ENCODE results near the gene LSAMP. TPM values are rescaled to one million over a fixed set of nuclear protein-coding genes. Genes with fewer than 3 reads are reported as not detected.

LSAMP gene
- total RNA-seq, 1 donor from 2014 or later = 30.1 TPM

GRCh38 chr3:115828401-115828800, 616.9 kb downstream of the LSAMP start:
- DNase-seq (ENCODE audit: low spot score in 2 of 2, unreplicated experiment in 2 of 2) = no peak
- Mint-ChIP-seq H3K27ac (no peak overlapping the region), H3K4me1 (peaks cover 12% of the 10 kb centered on the region), H3K4me3 (no peak overlapping the region), H3K36me3 (no peaks in the 10 kb centered on the region), H3K27me3 (ENCODE audit: low read depth) (no peaks in the 10 kb centered on the region), H3K9me3 (no peaks in the 10 kb centered on the region)
- TF ChIP-seq CTCF (IDR thresholded peaks at IDR 0.05; ENCODE audit: unreplicated experiment) = no peak

GRCh38 chr3:115827495-115827894, 617.8 kb downstream of the LSAMP start:
- H3K4me3 Mint-ChIP-seq = no peak overlapping the region
- peaks cover 7% of the 10 kb centered on the region for H3K4me1 Mint-ChIP-seq
- no peak overlapping the region for H3K27ac Mint-ChIP-seq
- H3K27me3 Mint-ChIP-seq (ENCODE audit: low read depth) = no peaks in the 10 kb centered on the region
- no peak for DNase-seq (ENCODE audit: low spot score in 2 of 2, unreplicated experiment in 2 of 2)
- no peak for TF ChIP-seq CTCF (IDR thresholded peaks at IDR 0.05; ENCODE audit: unreplicated experiment)
- no peaks in the 10 kb centered on the region for H3K36me3 Mint-ChIP-seq
- no peaks in the 10 kb centered on the region for H3K9me3 Mint-ChIP-seq

- Mint-ChIP-seq H3K4me3 (no peak overlapping the region), H3K9me3 (no peaks in the 10 kb centered on the region), H3K4me1 (peaks cover 7% of the 10 kb centered on the region), H3K36me3 (no peaks in the 10 kb centered on the region), H3K27me3 (ENCODE audit: low read depth) (no peaks in the 10 kb centered on the region), H3K27ac (peak overlapping the region; percentile 26)
- DNase-seq (ENCODE audit: low spot score in 2 of 2, unreplicated experiment in 2 of 2) = no peak
- no peak for TF ChIP-seq CTCF (IDR thresholded peaks at IDR 0.05; ENCODE audit: unreplicated experiment)
Observed at GRCh38 chr3:115825046-115825445, 620.2 kb downstream of the LSAMP start.

- Mint-ChIP-seq H3K4me3 (no peak overlapping the region), H3K36me3 (no peaks in the 10 kb centered on the region), H3K27me3 (ENCODE audit: low read depth) (no peaks in the 10 kb centered on the region), H3K27ac (no peak overlapping the region), H3K4me1 (peaks cover 7% of the 10 kb centered on the region), H3K9me3 (no peaks in the 10 kb centered on the region)
- DNase-seq (ENCODE audit: low spot score in 2 of 2, unreplicated experiment in 2 of 2) = no peak
- TF ChIP-seq CTCF (IDR thresholded peaks at IDR 0.05; ENCODE audit: unreplicated experiment) = no peak
Observed at GRCh38 chr3:115823083-115823482, 622.2 kb downstream of the LSAMP start.

- H3K9me3 Mint-ChIP-seq = no peaks in the 10 kb centered on the region
- H3K27me3 Mint-ChIP-seq (ENCODE audit: low read depth) = no peaks in the 10 kb centered on the region
- H3K36me3 Mint-ChIP-seq = no peaks in the 10 kb centered on the region
- no peak overlapping the region for H3K27ac Mint-ChIP-seq
- peaks cover 7% of the 10 kb centered on the region for H3K4me1 Mint-ChIP-seq
- DNase-seq (ENCODE audit: low spot score in 2 of 2, unreplicated experiment in 2 of 2) = no peak
- H3K4me3 Mint-ChIP-seq = no peak overlapping the region
- no peak for TF ChIP-seq CTCF (IDR thresholded peaks at IDR 0.05; ENCODE audit: unreplicated experiment)
Observed at GRCh38 chr3:115822579-115822978, 622.7 kb downstream of the LSAMP start.

- Mint-ChIP-seq H3K4me3 (no peak overlapping the region), H3K36me3 (no peaks in the 10 kb centered on the region), H3K27ac (no peak overlapping the region), H3K4me1 (peaks cover 2% of the 10 kb centered on the region), H3K27me3 (ENCODE audit: low read depth) (no peaks in the 10 kb centered on the region), H3K9me3 (no peaks in the 10 kb centered on the region)
- TF ChIP-seq CTCF (IDR thresholded peaks at IDR 0.05; ENCODE audit: unreplicated experiment) = peak; percentile 82
- DNase-seq (ENCODE audit: low spot score in 2 of 2, unreplicated experiment in 2 of 2) = peak; percentile 23 to 39
Observed at GRCh38 chr3:115819785-115820384, 625.4 kb downstream of the LSAMP start.
